K562 (cell line): ENCODE data around the gene PRSS8. TPM values are rescaled to one million over a fixed set of nuclear protein-coding genes. Genes with fewer than 3 reads are reported as not detected.

ENCODE experiments used
- ATF7 ChIP-seq: fragments of 450-650 bp; IDR thresholded peaks from 2 replicates; pipeline ENCODE4 v1.7.1; 2014; ENCODE audit warnings: mild to moderate bottlenecking, moderate library complexity
- CHD4 ChIP-seq: fragments of 200-600 bp; sonication (generic); IDR thresholded peaks from 3 replicates; pipeline ENCODE4 v1.6.1; 2012; ENCODE audit warnings: low read depth, mild to moderate bottlenecking, mixed read lengths, low read length, inconsistent platforms; ENCODE audit not compliant: insufficient read depth, insufficient replicate concordance, poor library complexity, severe bottlenecking
- ESRRA ChIP-seq: fragments of 450-650 bp; IDR thresholded peaks from 2 replicates; pipeline ENCODE4 v1.6.1; 2014; ENCODE audit warnings: low read depth, mild to moderate bottlenecking, moderate library complexity, borderline replicate concordance
- FOXK1 ChIP-seq: sonication (generic); formaldehyde crosslinking; IDR thresholded peaks from 2 replicates; pipeline ENCODE4 v1.8.0; 2022; ENCODE audit warnings: missing genetic modification reagents, mild to moderate bottlenecking, borderline replicate concordance
- HDGF ChIP-seq: fragments of 450-650 bp; IDR thresholded peaks from 2 replicates; pipeline ENCODE4 v1.6.1; 2016
- HNRNPUL1 ChIP-seq: fragments of 200-400 bp; formaldehyde crosslinking; IDR thresholded peaks from 2 replicates; pipeline ENCODE4 v1.6.1; 2017; ENCODE audit warnings: low read length
- LEF1 ChIP-seq: fragments of 450-650 bp; IDR thresholded peaks from 2 replicates; pipeline ENCODE4 v1.6.1; 2016; ENCODE audit warnings: mild to moderate bottlenecking
- MTA3 ChIP-seq: fragments of 450-650 bp; formaldehyde crosslinking; IDR thresholded peaks from 2 replicates; pipeline ENCODE4 v1.6.1; 2017; ENCODE audit warnings: mild to moderate bottlenecking, borderline replicate concordance
- RFX7 ChIP-seq: fragments of 250-450 bp; sonication (Bioruptor Pico); IDR thresholded peaks from 2 replicates; pipeline ENCODE4 v1.5.1; 2021; ENCODE audit warnings: mild to moderate bottlenecking
- RNF2 ChIP-seq: sonication (generic); IDR thresholded peaks from 2 replicates; pipeline ENCODE4 v1.6.1; 2016
- SMARCA4 ChIP-seq: fragments of 450-650 bp; IDR thresholded peaks from 2 replicates; pipeline ENCODE4 v1.6.1; 2016
- STAT5B ChIP-seq: fragments of 250-450 bp; sonication (Bioruptor Pico); IDR thresholded peaks from 2 replicates; pipeline ENCODE4 v1.8.0; 2021; ENCODE audit warnings: mild to moderate bottlenecking, inconsistent platforms
- TBL1XR1 ChIP-seq, 2 experiments: IDR thresholded peaks; 2 replicates each; pipeline ENCODE4 v1.6.1; 2012; ENCODE audit warnings: improper control_type of control experiment in 2 of 2, low read length in 2 of 2, mild to moderate bottlenecking in 1 of 2
- ZBED1 ChIP-seq: IDR thresholded peaks from 2 replicates; pipeline ENCODE4 v1.6.1; 2014
- ZNF584 ChIP-seq: fragments of 200-800 bp; sonication (Bioruptor generic); IDR thresholded peaks from 2 replicates; pipeline ENCODE4 v1.6.1; 2016; ENCODE audit warnings: low read depth, mild to moderate bottlenecking, missing genetic modification characterization, missing compliant biosample characterization
- ZNF76 ChIP-seq: fragments of 250-450 bp; sonication (Bioruptor Pico); IDR thresholded peaks from 2 replicates; pipeline ENCODE4 v1.4.0; 2020; ENCODE audit warnings: mild to moderate bottlenecking, moderate library complexity, borderline replicate concordance
- polyA plus RNA-seq, 8 experiments: library from polyadenylated mRNA; depleted of rRNA in 4 of 8; stranded (reverse) in 5 of 8; unstranded in 3 of 8; fragments of >200 nt; fragmentation: Nextera tagmentation in 2 of 8; fragmentation: Illumina TruSeq in 1 of 8; extraction: Ambion mirVana in 2 of 8; extraction: Trizol in 1 of 8; gene quantifications; 2 replicates each; pipeline versions ENCODE4 v1.2.1 to v1.2.3, GENCODE V29; 2011 to 2014; ENCODE audit warnings: inconsistent platforms in 1 of 8, missing spikeins in 1 of 8
- total RNA-seq, 7 experiments: library from RNA; depleted of rRNA in 6 of 7; stranded (reverse); fragments of >200 nt in 6 of 7; fragmentation: Illumina TruSeq in 2 of 7; extraction: Trizol in 2 of 7; gene quantifications; 2 replicates each; pipeline versions ENCODE4 v1.2.1 to v1.2.3, GENCODE V29; 2011 to 2021; ENCODE audit warnings: low replicate concordance in 1 of 7
- TF ChIP-seq, protein P1 (sequence below): fragments of 250-450 bp; sonication (Bioruptor Pico); IDR thresholded peaks from 2 replicates; pipeline ENCODE4 v1.4.0; 2020; ENCODE audit warnings: mild to moderate bottlenecking, moderate library complexity
- TF ChIP-seq, protein P2 (sequence below): fragments of 450-650 bp; IDR thresholded peaks from 2 replicates; pipeline ENCODE4 v1.6.1; 2018; ENCODE audit not compliant: partially characterized antibody
- TF ChIP-seq, protein P3 (sequence below): fragments of 250-450 bp; sonication (Bioruptor Pico); IDR thresholded peaks from 2 replicates; pipeline ENCODE4 v1.5.0; 2021

The PRSS8 gene
- total and polyA plus RNA-seq, 9 of the 15 experiments (the other 6 are each of a cell fraction or from before 2014, with no cell fraction given), result 0.25 to 3.9 (median 1.3) TPM; not detected in 1

DNA sequence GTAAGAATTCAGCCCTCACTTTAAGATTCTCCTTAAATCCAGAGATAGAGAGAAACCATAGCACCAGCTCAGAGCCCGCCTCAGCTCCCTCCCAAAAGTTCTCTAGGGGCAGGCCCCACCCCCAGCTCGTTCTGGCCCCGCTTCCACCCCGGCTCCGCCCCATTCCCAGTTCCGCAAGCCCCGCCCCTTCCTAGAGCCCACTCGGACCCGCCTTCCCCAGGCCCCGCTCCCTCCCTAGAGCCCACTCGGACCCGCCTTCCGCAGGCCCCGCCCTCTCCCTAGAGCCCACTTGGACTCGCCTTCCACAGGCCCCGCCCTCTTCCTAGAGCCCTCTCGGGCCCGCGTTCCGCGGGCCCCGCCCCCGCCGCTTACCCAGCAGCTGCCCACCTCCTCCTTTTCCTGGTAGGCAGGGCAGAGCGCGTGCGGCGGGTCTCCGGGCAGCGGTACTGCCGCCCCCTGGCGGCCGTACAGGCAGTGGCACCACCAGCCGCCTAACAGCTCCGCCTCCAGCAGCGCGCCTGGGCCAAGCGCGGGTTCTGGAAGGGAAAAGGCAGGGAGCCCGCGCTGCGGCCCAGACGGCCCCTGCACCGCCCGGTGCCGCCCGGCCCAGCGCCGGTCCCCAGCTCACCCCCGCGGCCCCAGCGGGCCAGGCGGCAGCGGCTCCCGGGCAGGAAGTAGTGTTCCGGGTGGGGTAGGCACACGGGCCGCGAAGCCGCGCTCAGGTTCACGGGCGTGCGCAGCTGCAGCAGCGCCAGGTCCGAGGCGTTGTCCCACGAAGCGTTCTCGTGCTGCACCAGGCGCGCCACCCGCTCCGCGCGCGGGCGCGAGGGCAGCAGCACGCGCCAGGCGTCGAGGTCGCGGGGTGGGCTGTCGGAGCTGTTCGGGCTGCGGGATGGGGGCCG is 6.8 kb upstream of the PRSS8 start (continued):
- no peak for TF ChIP-seq ZNF76 (CRISPR knock-in tag)
- peak; percentile 28; the same call in 1 of the 2 replicates for TF ChIP-seq ESRRA
- no peak for TF ChIP-seq ZBED1
- TF ChIP-seq, protein P1, sequence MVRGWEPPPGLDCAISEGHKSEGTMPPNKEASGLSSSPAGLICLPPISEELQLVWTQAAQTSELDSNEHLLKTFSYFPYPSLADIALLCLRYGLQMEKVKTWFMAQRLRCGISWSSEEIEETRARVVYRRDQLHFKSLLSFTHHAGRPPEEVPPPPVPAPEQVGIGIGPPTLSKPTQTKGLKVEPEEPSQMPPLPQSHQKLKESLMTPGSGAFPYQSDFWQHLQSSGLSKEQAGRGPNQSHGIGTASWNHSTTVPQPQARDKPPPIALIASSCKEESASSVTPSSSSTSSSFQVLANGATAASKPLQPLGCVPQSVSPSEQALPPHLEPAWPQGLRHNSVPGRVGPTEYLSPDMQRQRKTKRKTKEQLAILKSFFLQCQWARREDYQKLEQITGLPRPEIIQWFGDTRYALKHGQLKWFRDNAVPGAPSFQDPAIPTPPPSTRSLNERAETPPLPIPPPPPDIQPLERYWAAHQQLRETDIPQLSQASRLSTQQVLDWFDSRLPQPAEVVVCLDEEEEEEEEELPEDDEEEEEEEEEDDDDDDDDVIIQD (CRISPR knock-in tag), result no peak
- TF ChIP-seq HDGF, result no peak
- no peak for TF ChIP-seq FOXK1 (CRISPR knock-in tag)
- TF ChIP-seq RNF2, result 0 out of 2 replicates have a peak, but pooled peaks have one; percentile 52
- TF ChIP-seq, protein P2, sequence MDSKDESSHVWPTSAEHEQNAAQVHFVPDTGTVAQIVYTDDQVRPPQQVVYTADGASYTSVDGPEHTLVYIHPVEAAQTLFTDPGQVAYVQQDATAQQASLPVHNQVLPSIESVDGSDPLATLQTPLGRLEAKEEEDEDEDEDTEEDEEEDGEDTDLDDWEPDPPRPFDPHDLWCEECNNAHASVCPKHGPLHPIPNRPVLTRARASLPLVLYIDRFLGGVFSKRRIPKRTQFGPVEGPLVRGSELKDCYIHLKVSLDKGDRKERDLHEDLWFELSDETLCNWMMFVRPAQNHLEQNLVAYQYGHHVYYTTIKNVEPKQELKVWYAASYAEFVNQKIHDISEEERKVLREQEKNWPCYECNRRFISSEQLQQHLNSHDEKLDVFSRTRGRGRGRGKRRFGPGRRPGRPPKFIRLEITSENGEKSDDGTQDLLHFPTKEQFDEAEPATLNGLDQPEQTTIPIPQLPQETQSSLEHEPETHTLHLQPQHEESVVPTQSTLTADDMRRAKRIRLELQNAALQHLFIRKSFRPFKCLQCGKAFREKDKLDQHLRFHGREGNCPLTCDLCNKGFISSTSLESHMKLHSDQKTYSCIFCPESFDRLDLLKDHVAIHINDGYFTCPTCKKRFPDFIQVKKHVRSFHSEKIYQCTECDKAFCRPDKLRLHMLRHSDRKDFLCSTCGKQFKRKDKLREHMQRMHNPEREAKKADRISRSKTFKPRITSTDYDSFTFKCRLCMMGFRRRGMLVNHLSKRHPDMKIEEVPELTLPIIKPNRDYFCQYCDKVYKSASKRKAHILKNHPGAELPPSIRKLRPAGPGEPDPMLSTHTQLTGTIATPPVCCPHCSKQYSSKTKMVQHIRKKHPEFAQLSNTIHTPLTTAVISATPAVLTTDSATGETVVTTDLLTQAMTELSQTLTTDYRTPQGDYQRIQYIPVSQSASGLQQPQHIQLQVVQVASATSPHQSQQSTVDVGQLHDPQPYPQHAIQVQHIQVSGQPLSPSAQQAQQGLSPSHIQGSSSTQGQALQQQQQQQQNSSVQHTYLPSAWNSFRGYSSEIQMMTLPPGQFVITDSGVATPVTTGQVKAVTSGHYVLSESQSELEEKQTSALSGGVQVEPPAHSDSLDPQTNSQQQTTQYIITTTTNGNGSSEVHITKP, result peak; percentile 83
- peak; percentile 92 for TF ChIP-seq MTA3
- TF ChIP-seq LEF1, result no peak
- no peak for TF ChIP-seq RFX7 (CRISPR knock-in tag)
- no peak for TF ChIP-seq ZNF584 (CRISPR knock-in tag)
- no peak for TF ChIP-seq HNRNPUL1
- no peak for TF ChIP-seq STAT5B
- TF ChIP-seq ATF7, result peak; percentile 64; the same call in 1 of the 2 replicates
- TF ChIP-seq SMARCA4, result no peak
- TF ChIP-seq, protein P3, sequence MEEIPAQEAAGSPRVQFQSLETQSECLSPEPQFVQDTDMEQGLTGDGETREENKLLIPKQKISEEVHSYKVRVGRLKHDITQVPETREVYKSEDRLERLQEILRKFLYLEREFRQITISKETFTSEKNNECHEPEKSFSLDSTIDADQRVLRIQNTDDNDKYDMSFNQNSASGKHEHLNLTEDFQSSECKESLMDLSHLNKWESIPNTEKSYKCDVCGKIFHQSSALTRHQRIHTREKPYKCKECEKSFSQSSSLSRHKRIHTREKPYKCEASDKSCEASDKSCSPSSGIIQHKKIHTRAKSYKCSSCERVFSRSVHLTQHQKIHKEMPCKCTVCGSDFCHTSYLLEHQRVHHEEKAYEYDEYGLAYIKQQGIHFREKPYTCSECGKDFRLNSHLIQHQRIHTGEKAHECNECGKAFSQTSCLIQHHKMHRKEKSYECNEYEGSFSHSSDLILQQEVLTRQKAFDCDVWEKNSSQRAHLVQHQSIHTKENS, result no peak
- TF ChIP-seq TBL1XR1 (IDR thresholded peaks at IDR 0.05; ENCODE audit: low read length in 2 of 2), result peak in 1 of 2 experiments; percentile 14; a peak in 1 of 4 replicates
- no peak for TF ChIP-seq CHD4
